ENCODE results near the gene RAP1GDS1. TPM values are rescaled to one million over a fixed set of nuclear protein-coding genes. Genes with fewer than 3 reads are reported as not detected.

Gene RAP1GDS1
- total RNA-seq (10 to 100 TPM; 41.1 to 41.3 TPM), polyA plus RNA-seq (10 to 100 TPM; 23.2 to 30.7 (median 25.2) TPM), total RNA-seq (15.7 to 64.1 (median 52.5) reads per million in 6 experiments)

DNA sequence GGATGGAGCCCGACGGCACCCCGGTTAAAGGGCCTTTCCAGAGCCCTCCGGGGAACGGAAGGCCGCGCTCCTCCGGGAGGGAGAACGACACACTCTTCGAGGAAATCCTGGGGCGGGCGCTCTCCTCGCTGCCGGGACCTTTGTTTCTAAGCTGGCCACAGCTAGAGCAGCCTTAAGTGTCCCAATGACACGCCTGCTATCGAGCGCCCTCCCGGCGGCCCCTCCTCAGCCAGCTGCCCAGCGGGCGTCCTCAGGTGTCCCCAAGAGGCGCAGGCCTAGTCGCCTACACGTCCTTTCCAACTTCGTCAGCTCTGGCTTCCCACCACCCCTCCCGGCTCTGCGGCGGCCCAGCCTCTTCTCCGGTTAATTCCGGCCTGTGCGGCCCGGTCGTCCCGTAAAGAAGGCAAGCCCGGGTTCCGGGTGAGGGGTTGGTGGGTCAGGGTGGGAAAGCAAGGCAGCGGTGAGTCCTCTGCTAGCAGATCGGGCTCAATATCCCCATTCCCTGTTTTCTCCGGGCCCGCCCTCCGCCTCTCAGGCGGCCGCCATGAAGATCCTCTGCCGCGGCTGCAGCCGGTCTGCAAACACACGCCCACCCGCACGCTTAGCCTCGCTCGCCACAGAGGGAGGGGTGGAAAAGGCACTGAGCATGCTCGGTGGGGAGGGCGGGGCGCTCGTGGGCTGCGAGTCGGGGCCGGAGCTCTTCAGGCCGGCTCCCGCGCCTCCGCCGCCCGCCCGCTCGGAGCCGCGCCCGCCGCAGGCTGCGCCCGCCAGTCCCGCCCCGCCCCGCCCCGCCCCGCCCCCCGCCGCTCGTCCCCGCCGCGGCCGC is at the start of gene RAP1GDS1:
Gene RAP1GDS1, plus strand, starts transcription at position 806 of the 826 bp plus-strand sequence. CDS start 182 bp downstream, outside the sequence.
- peak; percentile 74 to 83 for ATAC-seq
- Mint-ChIP-seq H3K27me3 (no peaks in the 10 kb centered on the region), H3K9me3 (no peaks in the 10 kb centered on the region), H3K4me3 (peak within 1 kb of the TSS; percentile 94 to 98 (median 96)), H3K36me3 (no peaks in the 10 kb centered on the region), H3K4me1 (peaks cover 31 to 57% (median 50%) of the 10 kb centered on the region in 4 donors), H3K27ac (peak within 1 kb of the TSS; percentile 79 to 98 (median 95))
- peak; percentile 69 to 94 (median 80) for DNase-seq
- POLR2A ChIA-PET = interaction anchor here (0.6 to 3.2 kb wide), 19 partner anchors 14 to 1303 kb away, joined by 3 to 40 read pairs (median 5); partner anchors contain the start of genes ADH5, METAP1, STPG2 and TRMT10A

DNA sequence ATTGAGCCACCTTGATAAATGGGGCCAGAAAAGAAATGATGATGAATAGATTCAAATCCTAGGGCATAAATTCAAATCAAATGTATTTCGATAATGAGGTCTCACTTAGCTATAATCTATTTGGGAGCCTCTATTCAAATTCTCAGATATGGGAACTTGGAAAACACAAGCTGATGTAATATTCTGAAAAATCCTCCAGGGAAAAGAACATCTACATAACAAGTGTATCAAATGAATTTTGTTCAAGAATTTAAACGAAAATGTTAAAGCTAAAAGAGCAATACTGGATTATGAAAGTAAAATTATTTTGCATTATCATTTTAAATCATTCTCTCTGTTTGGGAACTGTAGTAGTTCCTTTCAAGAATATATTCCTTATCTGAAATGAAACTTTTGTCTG is 38.9 kb upstream of the RAP1GDS1 start:
- Mint-ChIP-seq H3K9me3 (no peaks in the 10 kb centered on the region), H3K36me3 (no peaks in the 10 kb centered on the region), H3K4me3 (no peak overlapping the region), H3K27ac (no peak overlapping the region), H3K4me1 (no peaks in the 10 kb centered on the region), H3K27me3 (peaks cover 0 to 3% (median 0%) of the 10 kb centered on the region in 5 donors)
- DNase-seq (no peak), ATAC-seq (no peak)
- POLR2A ChIA-PET = no interaction called here

- ATAC-seq (no peak), DNase-seq (no peak)
- no peaks in the 10 kb centered on the region for H3K36me3 Mint-ChIP-seq
- H3K27me3 Mint-ChIP-seq = peaks cover 0 to 3% (median 0%) of the 10 kb centered on the region in 5 donors
- POLR2A ChIA-PET = no interaction called here
- no peak overlapping the region for H3K27ac Mint-ChIP-seq
- H3K4me1 Mint-ChIP-seq = no peaks in the 10 kb centered on the region
- H3K9me3 Mint-ChIP-seq = no peaks in the 10 kb centered on the region
- no peak overlapping the region for H3K4me3 Mint-ChIP-seq
Measured at GRCh38 chr4:98226396-98226795, 34.8 kb upstream of the RAP1GDS1 start.

GRCh38 chr4:98230961-98231360 is 30.2 kb upstream of the RAP1GDS1 start:
- Mint-ChIP-seq H3K27me3 (no peaks in the 10 kb centered on the region), H3K27ac (no peak overlapping the region), H3K36me3 (no peaks in the 10 kb centered on the region), H3K4me3 (no peak overlapping the region), H3K4me1 (peaks cover 0 to 2% (median 1%) of the 10 kb centered on the region in 4 donors), H3K9me3 (no peaks in the 10 kb centered on the region)
- POLR2A ChIA-PET = no interaction called here
- ATAC-seq (no peak), DNase-seq (no peak)

GRCh38 chr4:98232202-98232601 is 29.0 kb upstream of the RAP1GDS1 start:
- POLR2A ChIA-PET = no interaction called here
- ATAC-seq (no peak), DNase-seq (no peak)
- Mint-ChIP-seq H3K27me3 (no peaks in the 10 kb centered on the region), H3K27ac (no peak overlapping the region), H3K9me3 (no peaks in the 10 kb centered on the region), H3K4me3 (no peak overlapping the region), H3K36me3 (no peaks in the 10 kb centered on the region), H3K4me1 (peaks cover 0 to 2% (median 1%) of the 10 kb centered on the region in 4 donors)

GRCh38 chr4:98237204-98237603 is 24.0 kb upstream of the RAP1GDS1 start:
- Mint-ChIP-seq H3K27ac (no peak overlapping the region), H3K36me3 (no peaks in the 10 kb centered on the region), H3K27me3 (peaks cover 6 to 12% (median 7%) of the 10 kb centered on the region in 5 donors), H3K4me1 (peaks cover 0 to 2% (median 1%) of the 10 kb centered on the region in 4 donors), H3K4me3 (no peak overlapping the region), H3K9me3 (no peaks in the 10 kb centered on the region)
- DNase-seq (no peak), ATAC-seq (no peak)
- POLR2A ChIA-PET = no interaction called here

- H3K9me3 Mint-ChIP-seq = no peaks in the 10 kb centered on the region
- no peaks in the 10 kb centered on the region for H3K36me3 Mint-ChIP-seq
- ATAC-seq (no peak), DNase-seq (no peak)
- H3K4me3 Mint-ChIP-seq = no peak overlapping the region
- no peak overlapping the region for H3K27ac Mint-ChIP-seq
- H3K27me3 Mint-ChIP-seq = peaks cover 11 to 34% (median 17%) of the 10 kb centered on the region in 5 donors
- H3K4me1 Mint-ChIP-seq = no peaks in the 10 kb centered on the region
- POLR2A ChIA-PET = no interaction called here
Measured at GRCh38 chr4:98242063-98242462, 19.1 kb upstream of the RAP1GDS1 start.

DNA sequence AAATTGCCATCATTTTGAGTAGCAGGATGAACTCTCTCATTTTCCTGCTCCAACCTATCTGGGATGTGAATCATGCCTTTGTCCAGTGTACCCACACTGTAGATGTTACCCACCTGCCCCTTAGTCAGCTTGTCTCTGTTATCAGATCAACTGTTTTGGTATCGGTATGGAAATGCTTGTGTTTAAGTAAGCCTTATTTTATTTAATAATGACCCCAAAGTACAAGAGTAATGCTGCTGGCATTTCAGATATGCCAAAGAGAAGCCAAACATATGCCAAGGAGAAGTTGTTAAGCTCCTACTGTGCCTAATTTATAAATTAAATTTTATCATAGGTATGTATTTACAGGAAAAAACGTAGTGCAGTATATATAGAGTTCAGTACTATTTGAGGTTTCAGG is 18.6 kb upstream of the RAP1GDS1 start:
- no peaks in the 10 kb centered on the region for H3K36me3 Mint-ChIP-seq
- no peaks in the 10 kb centered on the region for H3K9me3 Mint-ChIP-seq

DNA sequence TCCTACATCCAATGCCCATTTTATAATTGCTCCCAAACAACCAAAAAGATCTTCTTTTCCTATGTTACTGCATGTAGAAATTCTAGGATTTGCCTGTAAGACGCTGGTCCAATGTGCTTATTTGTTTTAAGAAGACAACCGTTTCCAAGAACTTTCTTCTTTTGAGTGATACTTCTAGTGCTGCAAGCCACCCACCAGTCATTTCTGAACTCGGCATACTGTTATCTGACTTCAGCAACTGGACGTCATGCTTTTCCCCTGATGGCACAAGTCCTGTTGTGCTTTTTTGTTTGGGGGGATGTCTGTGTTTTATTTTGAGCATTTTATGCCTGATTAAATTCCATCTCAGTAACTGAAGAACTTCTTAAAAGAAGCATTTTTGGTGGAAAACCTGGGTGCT is 16.0 kb upstream of the RAP1GDS1 start:
- H3K27me3 Mint-ChIP-seq = peaks cover 11 to 34% (median 17%) of the 10 kb centered on the region in 5 donors
- peaks cover 0 to 4% (median 0%) of the 10 kb centered on the region in 3 donors for H3K36me3 Mint-ChIP-seq
- DNase-seq (no peak), ATAC-seq (no peak)
- no peak overlapping the region for H3K27ac Mint-ChIP-seq
- H3K4me1 Mint-ChIP-seq = no peaks in the 10 kb centered on the region
- no peak overlapping the region for H3K4me3 Mint-ChIP-seq
- POLR2A ChIA-PET = no interaction called here
- H3K9me3 Mint-ChIP-seq = no peaks in the 10 kb centered on the region

More for the DNA sequence above, 18.6 kb upstream of the RAP1GDS1 start:
- no peak for ATAC-seq
- no peak for DNase-seq
- no peaks in the 10 kb centered on the region for H3K4me1 Mint-ChIP-seq
- POLR2A ChIA-PET = no interaction called here
- H3K4me3 Mint-ChIP-seq = no peak overlapping the region
- H3K27ac Mint-ChIP-seq = no peak overlapping the region
- H3K27me3 Mint-ChIP-seq = peaks cover 11 to 34% (median 17%) of the 10 kb centered on the region in 5 donors

DNA sequence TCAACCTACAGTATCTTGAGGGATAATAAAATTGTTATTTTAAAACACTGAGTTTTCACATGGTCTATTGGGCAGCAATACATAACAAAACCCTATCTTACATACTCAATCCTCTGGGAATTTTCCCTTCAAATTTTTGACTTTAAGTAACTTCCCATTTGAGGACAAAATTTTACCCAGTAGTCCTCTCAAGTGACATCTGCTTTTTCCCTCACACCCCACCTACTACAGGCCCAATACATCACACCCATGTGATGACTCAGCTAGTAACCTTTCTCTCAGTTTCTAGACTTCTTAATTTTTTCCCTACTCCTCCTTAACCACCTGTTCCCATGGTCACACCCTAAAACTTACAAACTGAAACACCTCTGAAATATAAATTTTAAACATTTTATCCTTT is 12.2 kb upstream of the RAP1GDS1 start:
- no peak for ATAC-seq
- Mint-ChIP-seq H3K4me3 (no peak overlapping the region), H3K27ac (no peak overlapping the region), H3K4me1 (no peaks in the 10 kb centered on the region), H3K27me3 (peaks cover 3 to 14% (median 11%) of the 10 kb centered on the region in 5 donors), H3K36me3 (peaks cover 0 to 4% (median 0%) of the 10 kb centered on the region in 3 donors), H3K9me3 (no peaks in the 10 kb centered on the region)
- POLR2A ChIA-PET = no interaction called here
- no peak for DNase-seq

- POLR2A ChIA-PET = no interaction called here
- no peak overlapping the region for H3K27ac Mint-ChIP-seq
Measured at GRCh38 chr4:98249831-98250230, 11.4 kb upstream of the RAP1GDS1 start.

DNA sequence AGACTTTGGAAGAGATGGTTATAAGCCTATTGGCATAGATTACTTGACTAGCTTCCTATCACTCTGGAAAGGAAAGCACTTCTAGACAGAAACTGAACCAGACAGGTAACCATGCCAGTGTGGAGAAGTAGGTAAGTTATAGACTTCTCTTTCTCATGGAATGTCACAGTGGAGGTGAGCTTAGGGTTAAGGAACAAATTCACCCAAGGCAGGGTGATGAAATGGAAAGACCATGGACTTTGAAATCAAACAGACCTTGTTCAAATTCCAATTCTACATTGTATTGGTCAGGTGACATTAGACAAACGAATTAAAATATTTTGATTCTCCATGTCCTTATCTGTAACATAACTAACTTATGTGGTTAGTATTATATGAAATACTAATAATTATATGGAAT is 7.7 kb upstream of the RAP1GDS1 start:
- ATAC-seq = no peak
- POLR2A ChIA-PET = no interaction called here

More at GRCh38 chr4:98249831-98250230, 11.4 kb upstream of the RAP1GDS1 start:
- Mint-ChIP-seq H3K27me3 (peaks cover 0 to 7% (median 4%) of the 10 kb centered on the region in 5 donors), H3K36me3 (peaks cover 0 to 4% (median 0%) of the 10 kb centered on the region in 3 donors), H3K4me1 (no peaks in the 10 kb centered on the region), H3K9me3 (no peaks in the 10 kb centered on the region), H3K4me3 (no peak overlapping the region)
- ATAC-seq (no peak), DNase-seq (no peak)

GRCh38 chr4:98260047-98260578 is 1.1 kb upstream of the RAP1GDS1 start:
- Mint-ChIP-seq H3K27ac (peak overlapping the region; percentile 79 to 97 (median 93)), H3K36me3 (no peaks in the 10 kb centered on the region), H3K4me1 (peaks cover 30 to 50% (median 43%) of the 10 kb centered on the region in 4 donors), H3K27me3 (no peaks in the 10 kb centered on the region), H3K9me3 (no peaks in the 10 kb centered on the region), H3K4me3 (peak overlapping the region; percentile 91 to 96 (median 94))
- peak; percentile 1 to 8 for ATAC-seq
- DNase-seq = peak in 4 of 10 donors; percentile 11 to 44 (median 34)
- POLR2A ChIA-PET = interaction anchor here (1.0 to 3.2 kb wide), 11 partner anchors 22 to 1249 kb away, joined by 3 to 40 read pairs (median 7); partner anchors contain the start of genes ADH5, METAP1, STPG2 and TSPAN5

More for the DNA sequence above, 7.7 kb upstream of the RAP1GDS1 start:
- peaks cover 0 to 4% (median 0%) of the 10 kb centered on the region in 3 donors for H3K36me3 Mint-ChIP-seq
- no peak overlapping the region for H3K27ac Mint-ChIP-seq
- H3K27me3 Mint-ChIP-seq = peaks cover 0 to 4% (median 0%) of the 10 kb centered on the region in 5 donors
- no peak for DNase-seq
- H3K4me3 Mint-ChIP-seq = no peak overlapping the region
- no peaks in the 10 kb centered on the region for H3K9me3 Mint-ChIP-seq
- H3K4me1 Mint-ChIP-seq = peaks cover 0 to 6% (median 5%) of the 10 kb centered on the region in 4 donors

Measured in naive thymus-derived CD8-positive, alpha-beta T cell (primary cell).